SU-DHL-6 (cell line): ENCODE measurements around the gene HTR1B.

ENCODE experiments used
- EZH2phosphoT487 ChIP-seq: fragments of 200-600 bp; sonication (generic), shearing (Covaris generic); conservative IDR thresholded peaks from 2 replicates; pipeline ENCODE4 v1.6.1; 2018; ENCODE audit warnings: mild to moderate bottlenecking, antibody characterized with exemption, low read length, moderate library complexity, mixed read lengths
- TF ChIP-seq, protein P1 (sequence below): fragments of 200-600 bp; sonication (generic); IDR thresholded peaks from one replicate; pipeline ENCODE4 v1.5.1; 2017; ENCODE audit warnings: antibody characterized with exemption, mild to moderate bottlenecking, low read length, moderate library complexity; ENCODE audit not compliant: insufficient read depth, poor library complexity, severe bottlenecking

GRCh38 chr6:77416839-77417238 lies 46.5 kb downstream of the HTR1B start:
- TF ChIP-seq, protein P1, sequence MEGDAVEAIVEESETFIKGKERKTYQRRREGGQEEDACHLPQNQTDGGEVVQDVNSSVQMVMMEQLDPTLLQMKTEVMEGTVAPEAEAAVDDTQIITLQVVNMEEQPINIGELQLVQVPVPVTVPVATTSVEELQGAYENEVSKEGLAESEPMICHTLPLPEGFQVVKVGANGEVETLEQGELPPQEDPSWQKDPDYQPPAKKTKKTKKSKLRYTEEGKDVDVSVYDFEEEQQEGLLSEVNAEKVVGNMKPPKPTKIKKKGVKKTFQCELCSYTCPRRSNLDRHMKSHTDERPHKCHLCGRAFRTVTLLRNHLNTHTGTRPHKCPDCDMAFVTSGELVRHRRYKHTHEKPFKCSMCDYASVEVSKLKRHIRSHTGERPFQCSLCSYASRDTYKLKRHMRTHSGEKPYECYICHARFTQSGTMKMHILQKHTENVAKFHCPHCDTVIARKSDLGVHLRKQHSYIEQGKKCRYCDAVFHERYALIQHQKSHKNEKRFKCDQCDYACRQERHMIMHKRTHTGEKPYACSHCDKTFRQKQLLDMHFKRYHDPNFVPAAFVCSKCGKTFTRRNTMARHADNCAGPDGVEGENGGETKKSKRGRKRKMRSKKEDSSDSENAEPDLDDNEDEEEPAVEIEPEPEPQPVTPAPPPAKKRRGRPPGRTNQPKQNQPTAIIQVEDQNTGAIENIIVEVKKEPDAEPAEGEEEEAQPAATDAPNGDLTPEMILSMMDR = no peak
- TF ChIP-seq EZH2phosphoT487 = no peak
